HG02970 (cell line): ENCODE results near the gene GSK3B.

Source experiments
- ATAC-seq: cut with Tn5 transposase; IDR thresholded peaks from one replicate; pipeline ENCODE4 v1.9.1; 2021; ENCODE audit warnings: mild to moderate bottlenecking, moderate library complexity, moderate number of reproducible peaks; ENCODE audit not compliant: unreplicated experiment, low FRiP score

Gene GSK3B

GRCh38 chr3:120093911-120094775 lies at the start of gene GSK3B:
Gene GSK3B (minus strand): TSS chr3:120094447. CDS start chr3:120093434, 1,013 bp downstream.
- ATAC-seq = peak; percentile 14

- ATAC-seq = no peak
Measured at GRCh38 chr3:120143676-120144075, 49.4 kb upstream of the GSK3B start.

- ATAC-seq = no peak
Measured at GRCh38 chr3:120142236-120142635, 48.0 kb upstream of the GSK3B start.

GRCh38 chr3:120140098-120140742 lies 46.0 kb upstream of the GSK3B start:
- no peak for ATAC-seq

GRCh38 chr3:120139140-120139539 lies 44.9 kb upstream of the GSK3B start:
- no peak for ATAC-seq

GRCh38 chr3:120137548-120137947 lies 43.3 kb upstream of the GSK3B start:
- ATAC-seq = no peak

GRCh38 chr3:120130656-120131055 lies 36.4 kb upstream of the GSK3B start:
- no peak for ATAC-seq

GRCh38 chr3:120129718-120130513 lies 35.7 kb upstream of the GSK3B start:
- ATAC-seq = no peak

GRCh38 chr3:120129051-120129450 lies 34.8 kb upstream of the GSK3B start:
- no peak for ATAC-seq

- ATAC-seq = no peak
Measured at GRCh38 chr3:120125992-120126391, 31.7 kb upstream of the GSK3B start.

GRCh38 chr3:120119846-120120510 lies 25.7 kb upstream of the GSK3B start:
- no peak for ATAC-seq

- ATAC-seq = no peak
Measured at GRCh38 chr3:120114981-120115380, 20.7 kb upstream of the GSK3B start.

- ATAC-seq = no peak
Measured at GRCh38 chr3:120114376-120114775, 20.1 kb upstream of the GSK3B start.

- ATAC-seq = no peak
Measured at GRCh38 chr3:120113128-120114116, 19.2 kb upstream of the GSK3B start.

- no peak for ATAC-seq
Measured at GRCh38 chr3:120111898-120112297, 17.7 kb upstream of the GSK3B start.

GRCh38 chr3:120103276-120103675 lies 9.0 kb upstream of the GSK3B start:
- no peak for ATAC-seq

GRCh38 chr3:120102674-120103073 lies 8.4 kb upstream of the GSK3B start:
- no peak for ATAC-seq

- ATAC-seq = no peak
Measured at GRCh38 chr3:120102232-120102631, 8.0 kb upstream of the GSK3B start.

- no peak for ATAC-seq
Measured at GRCh38 chr3:120101624-120102023, 7.4 kb upstream of the GSK3B start.
